ENCODE measurements around the gene FAM20A. TPM values are rescaled to one million over a fixed set of nuclear protein-coding genes. Genes with fewer than 3 reads are reported as not detected.

Gene FAM20A
- total and polyA plus RNA-seq, 2 of the 8 experiments (the other 6 are each of a cell fraction or from before 2014, with no cell fraction given), result 3.6 to 11.9 TPM

DNA sequence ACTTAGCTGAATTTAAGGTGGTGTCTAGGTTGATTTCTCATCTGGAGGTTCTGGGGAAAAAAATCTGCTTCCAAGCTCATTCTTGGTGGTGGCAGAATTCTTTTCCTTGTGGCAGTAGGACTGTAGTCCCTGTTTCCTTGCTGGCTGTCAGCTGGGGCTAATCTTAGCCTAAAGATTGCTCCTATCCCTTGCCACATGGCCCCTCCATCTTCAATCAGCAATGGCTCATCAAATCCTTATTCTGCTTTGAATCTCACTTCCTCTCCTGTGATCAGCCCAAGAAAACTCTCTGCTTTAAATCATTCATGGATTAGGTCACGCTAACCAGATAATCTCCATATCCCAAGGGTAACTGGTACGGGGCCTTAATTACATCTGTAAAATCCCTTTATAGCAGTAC is 6.6 kb downstream of the FAM20A start:
- no peak overlapping the region for H3K4me3 ChIP-seq (ENCODE audit: extremely low read depth in 1 of 4, insufficient read depth in 2 of 4, low read depth in 3 of 4, low read length in 4 of 4)
- no peak overlapping the region for H2BK5ac ChIP-seq (ENCODE audit: low read depth, low read length)
- no peak overlapping the region for H3K18ac ChIP-seq (ENCODE audit: extremely low read depth, low read length)
- no peak overlapping the region for H3K4ac ChIP-seq (replicated peaks; ENCODE audit: insufficient read length, low read depth, low read length)
- ChIA-PET POLR2A (ENCODE audit: partially characterized antibody) (no interaction called here), CTCF (ENCODE audit: partially characterized antibody) (interaction anchor here (1.4 to 1.8 kb wide), 2 partner anchors 55 to 166 kb away, joined by 5 read pairs; no protein-coding TSS in a partner anchor)
- no peak overlapping the region for H4K91ac ChIP-seq (replicated peaks; ENCODE audit: insufficient read length, low read length)
- DNase-seq (ENCODE audit: low read depth in 1 of 2, low spot score in 2 of 2), result no peak
- TF ChIP-seq RXRA (IDR thresholded peaks at IDR 0.05; ENCODE audit: insufficient read depth, low read depth, low read length) (no peak), NANOG (IDR thresholded peaks at IDR 0.05; ENCODE audit: insufficient read depth, low read depth, low read length, poor library complexity, severe bottlenecking) (no peak), RNF2 (IDR thresholded peaks at IDR 0.05; ENCODE audit: borderline replicate concordance, low read depth, low read length, missing control alignments, poor library complexity, severe bottlenecking) (no peak)
- no peak overlapping the region for H3K9ac ChIP-seq (replicated peaks in 1 of 4; ENCODE audit: extremely low read depth in 1 of 4, low read depth in 3 of 4, low read length in 3 of 4)
- H2BK120ac ChIP-seq (replicated peaks; ENCODE audit: low read depth, low read length), result no peak overlapping the region
- no peak overlapping the region for H2BK20ac ChIP-seq (ENCODE audit: low read length)
- H3K36me3 ChIP-seq (ENCODE audit: control insufficient read depth in 2 of 4, insufficient read depth in 4 of 4, low read length in 3 of 4), result peaks cover 0 to 29% (median 0%) of the 10 kb centered on the region in 4 experiments; a peak in 2 of 8 replicates
- no peak overlapping the region for H3K23ac ChIP-seq (ENCODE audit: insufficient read length)
- H2AFZ ChIP-seq (ENCODE audit: low read length), result no peak overlapping the region
- H3K56ac ChIP-seq (replicated peaks; ENCODE audit: insufficient read length, low read depth, low read length), result no peak overlapping the region
- WGBS, 2 experiments (ENCODE audit: extremely low coverage in 1 of 2, insufficient coverage in 1 of 2, insufficient read length in 1 of 2, insufficient replicate concordance in 2 of 2, low coverage in 1 of 2, low lambda C conversion rate in 2 of 2, missing lambda C conversion rate in 1 of 2), result 100% methylated on average over 2 of the region's 2 CpGs; no CpG with 5 or more reads in 1 of the 2 experiments
- no peak overlapping the region for H4K5ac ChIP-seq (ENCODE audit: insufficient read length, low read depth, low read length)
- H3K27me3 ChIP-seq (replicated peaks in 1 of 4; ENCODE audit: control insufficient read depth in 3 of 4, extremely low read depth in 1 of 4, insufficient read depth in 3 of 4, low read length in 3 of 4), result peaks cover 0 to 2% (median 2%) of the 10 kb centered on the region in 4 experiments; a peak in 4 of 7 replicates
- no peak overlapping the region for H3K4me2 ChIP-seq (ENCODE audit: insufficient read depth in 1 of 2, low read depth in 2 of 2, low read length in 2 of 2)
- H3K14ac ChIP-seq (ENCODE audit: insufficient read length), result no peak overlapping the region
- H3K4me1 ChIP-seq (replicated peaks in 1 of 4; ENCODE audit: control insufficient read depth in 3 of 4, insufficient read depth in 4 of 4, low read length in 3 of 4), result peaks cover 0 to 7% (median 1%) of the 10 kb centered on the region in 4 experiments; a peak in 3 of 7 replicates
- no peak overlapping the region for H2BK12ac ChIP-seq (ENCODE audit: low read depth, low read length)
- no peaks in the 10 kb centered on the region for H4K20me1 ChIP-seq (replicated peaks in 1 of 2; ENCODE audit: control insufficient read depth in 1 of 2, insufficient read depth in 2 of 2, low read length in 2 of 2)
- H2BK15ac ChIP-seq (ENCODE audit: low read length), result peak overlapping the region; percentile 77; the same call in 1 of the 2 replicates
- H3K27ac ChIP-seq (ENCODE audit: low read depth, low read length), result no peak overlapping the region
- no peaks in the 10 kb centered on the region for H3K79me1 ChIP-seq (ENCODE audit: low read depth, low read length)
- H3K79me2 ChIP-seq (ENCODE audit: control insufficient read depth in 1 of 2, insufficient read depth in 2 of 2, low read length in 2 of 2), result peaks cover 0 to 5% of the 10 kb centered on the region in 2 experiments; a peak in 2 of 4 replicates
- FAIRE-seq, result no peak
- H3K9me3 ChIP-seq (ENCODE audit: insufficient read depth in 2 of 2, low read depth in 1 of 2, low read length in 1 of 2), result no peaks in the 10 kb centered on the region
- H3K23me2 ChIP-seq (ENCODE audit: low read depth, low read length), result no peaks in the 10 kb centered on the region
- no peak overlapping the region for H2AK5ac ChIP-seq (ENCODE audit: low read depth, low read length)
- H4K8ac ChIP-seq (ENCODE audit: extremely low read depth, insufficient read depth, low read length), result no peak overlapping the region
